ENCODE measurements around the gene RWDD2A.
"Not testable (repeated sequence)": the region's sequence is repeated elsewhere in the genome, so short reads cannot be mapped to it uniquely, and the experiment has no call there.

The RWDD2A gene

DNA sequence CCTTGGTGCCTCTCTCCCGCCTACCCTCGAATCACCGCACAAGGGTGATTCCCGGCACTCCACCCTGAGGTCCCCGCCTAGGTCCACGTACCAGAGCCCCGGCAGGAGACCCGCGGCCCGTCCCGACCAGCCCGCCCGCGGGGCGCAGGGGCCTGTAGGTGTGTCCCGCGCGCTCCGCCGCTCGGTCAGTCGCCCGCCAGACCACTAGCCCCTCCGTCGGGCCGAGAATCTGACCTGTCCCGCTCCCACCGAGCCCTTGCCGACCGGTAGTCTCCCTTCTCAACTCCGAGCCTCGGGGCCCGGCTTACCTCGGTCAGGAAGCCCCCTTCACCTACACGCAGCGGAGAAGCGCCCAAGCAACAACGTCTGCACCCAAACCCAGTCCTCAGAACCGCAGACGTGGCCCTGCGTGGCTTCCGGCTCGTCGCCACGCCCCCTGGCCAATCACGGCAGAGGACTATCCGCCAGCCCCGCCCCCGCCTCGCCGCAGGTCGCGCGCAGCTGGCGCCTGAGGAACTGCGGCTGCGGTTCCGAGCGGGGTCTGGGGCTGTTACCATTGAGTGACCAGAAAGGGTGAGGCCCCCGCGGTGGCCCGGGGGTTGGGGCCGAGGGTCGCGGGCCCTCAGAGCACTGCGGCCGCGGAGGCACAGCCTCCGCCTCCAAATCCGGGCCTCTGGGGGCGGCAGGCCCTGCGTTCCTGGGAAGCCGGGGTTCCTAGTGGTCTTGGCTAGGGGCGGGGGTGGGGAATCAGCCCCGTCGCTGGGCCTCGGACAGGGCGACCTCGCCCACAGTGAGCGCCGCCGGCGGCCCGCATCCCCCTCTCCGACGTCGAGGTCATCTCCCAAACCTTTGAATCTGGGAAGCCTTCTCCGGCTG is at the start of gene RWDD2A, which contains the start of gene PGM3:
RWDD2A (plus strand) TSS at position 487 of the 876 bp plus-strand sequence. CDS start 1,095 bp downstream, outside the sequence.
PGM3 (minus strand) TSS at position 395 of the 876 bp plus-strand sequence. CDS start 2,253 bp downstream, outside the sequence.
- no peak for FAIRE-seq

DNA sequence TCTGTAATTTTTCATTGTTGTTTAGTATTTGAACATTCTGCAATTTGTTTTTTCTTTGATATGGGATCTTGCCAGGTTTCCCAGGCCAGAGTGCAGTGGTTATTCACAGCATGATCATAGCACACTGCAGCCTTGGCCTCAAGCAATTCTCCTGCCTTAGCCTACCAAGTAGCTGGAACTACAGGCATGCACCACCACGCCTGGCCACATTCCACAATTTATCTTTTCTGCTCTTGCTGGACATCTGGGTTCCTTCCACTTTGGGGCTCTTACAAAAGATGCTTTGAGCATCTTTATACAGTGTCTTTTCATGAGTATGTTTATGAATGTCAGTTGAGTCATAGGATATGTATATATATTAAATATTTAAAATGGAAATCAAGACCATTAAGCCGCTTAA is 42.0 kb upstream of the RWDD2A start:
- FAIRE-seq = no peak

DNA sequence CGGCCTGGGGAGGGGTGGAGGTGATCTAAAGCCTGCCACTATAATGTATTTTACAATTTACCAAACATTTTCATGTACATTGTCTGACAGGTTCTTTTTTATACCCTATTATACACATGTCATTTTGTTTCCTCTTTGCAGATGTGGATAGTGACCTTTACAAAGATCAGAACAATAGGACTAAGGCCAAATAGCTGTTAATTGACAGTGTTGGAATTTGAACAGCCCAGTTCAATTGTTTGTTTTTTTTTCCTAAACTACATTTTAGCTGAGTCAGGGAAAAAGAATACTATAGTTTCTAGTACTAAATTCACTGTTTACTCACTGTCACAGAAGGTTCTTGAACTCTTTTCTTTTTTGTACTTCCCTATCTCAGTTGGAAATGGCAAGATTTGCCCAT is 40.2 kb upstream of the RWDD2A start:
- no peak for FAIRE-seq

DNA sequence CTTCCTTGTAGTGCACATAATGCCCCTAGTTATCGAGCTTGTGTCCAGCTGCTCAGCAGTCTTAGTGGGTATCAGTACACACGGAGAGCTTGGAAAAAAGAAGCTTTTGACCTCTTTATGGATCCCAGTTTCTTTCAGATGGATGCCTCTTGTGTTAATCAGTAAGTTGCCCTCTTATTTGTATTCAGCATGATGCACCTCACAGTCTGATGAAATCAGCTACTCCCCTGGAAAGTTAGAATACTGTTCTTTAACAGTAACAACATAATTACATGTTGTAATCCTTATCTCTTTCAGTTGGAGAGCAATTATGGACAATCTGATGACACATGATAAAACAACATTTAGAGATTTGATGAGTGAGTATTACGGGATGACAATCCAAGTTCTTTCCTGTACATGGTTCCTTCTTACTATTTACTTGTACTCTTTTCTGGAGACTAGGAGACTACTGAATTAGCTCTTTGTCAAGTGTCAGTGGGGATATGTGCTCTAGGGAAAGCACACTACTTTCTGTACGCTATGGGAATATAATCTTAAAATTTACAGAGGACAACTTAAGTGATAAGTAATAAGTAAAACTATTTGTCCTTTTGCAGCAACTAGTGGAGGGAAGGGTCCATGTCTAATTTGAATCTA is 39.2 kb upstream of the RWDD2A start:
- no peak for FAIRE-seq

DNA sequence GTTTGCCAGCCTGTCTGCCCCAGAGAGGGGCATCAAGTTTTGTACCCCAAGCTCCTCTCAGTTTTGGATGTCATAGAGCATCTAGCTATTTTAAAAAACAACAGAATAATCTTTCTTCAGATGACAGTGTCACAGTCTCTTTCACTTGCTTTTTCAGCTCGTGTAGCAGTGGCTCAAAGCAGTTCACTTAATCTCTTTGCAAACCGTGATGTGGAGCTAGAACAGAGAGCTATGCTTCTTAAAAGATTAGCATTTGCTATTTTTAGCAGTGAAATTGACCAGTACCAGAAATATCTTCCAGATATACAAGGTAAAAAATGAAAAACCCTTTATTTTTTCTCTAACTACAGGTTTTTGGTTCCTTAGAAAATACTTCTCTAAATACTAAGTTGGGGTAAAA is 37.4 kb upstream of the RWDD2A start:
- no peak for FAIRE-seq

DNA sequence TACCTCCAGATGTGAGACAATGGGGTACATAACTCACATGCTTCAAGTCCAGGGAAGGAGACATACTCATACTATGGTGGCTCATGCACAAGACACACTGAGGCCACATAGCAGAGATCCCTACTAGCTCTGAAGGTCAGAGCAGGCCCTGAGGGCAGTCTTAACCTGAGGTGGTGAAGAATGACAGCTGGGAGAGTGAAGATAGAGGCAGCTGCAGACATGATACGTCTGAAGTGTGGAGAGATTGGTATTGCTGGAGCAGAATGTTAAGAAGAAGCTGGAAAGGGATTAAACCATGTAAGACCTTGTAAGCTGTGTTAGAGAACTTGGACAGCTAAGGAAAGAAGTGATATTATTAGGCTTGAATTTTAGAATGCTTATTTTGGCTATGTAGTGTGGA is 33.0 kb upstream of the RWDD2A start:
- FAIRE-seq = no peak

DNA sequence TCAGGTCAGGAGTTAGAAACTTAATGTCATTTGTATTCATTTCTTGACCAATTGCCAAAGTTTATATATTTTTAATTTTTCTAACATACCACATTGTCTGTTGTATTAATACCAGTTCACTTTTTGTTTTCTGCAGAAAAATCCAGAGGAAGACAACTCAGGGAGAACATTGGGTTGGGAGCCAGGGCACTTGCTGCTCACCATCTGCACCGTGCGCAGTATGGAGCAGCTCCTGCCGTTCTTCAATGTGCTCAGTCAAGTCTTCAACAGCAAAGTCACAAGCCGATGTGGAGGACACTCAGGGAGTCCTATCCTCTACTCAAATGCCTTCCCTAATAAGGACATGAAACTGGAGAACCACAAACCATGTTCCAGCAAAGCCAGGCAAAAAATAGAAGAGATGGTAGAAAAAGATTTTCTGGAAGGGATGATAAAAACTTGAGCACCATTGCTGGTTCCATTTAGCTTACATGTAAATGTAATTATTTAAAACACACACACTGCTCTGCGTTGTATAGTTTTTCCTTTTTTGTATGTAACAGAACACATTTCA is 25.4 kb upstream of the RWDD2A start:
- FAIRE-seq = no peak

DNA sequence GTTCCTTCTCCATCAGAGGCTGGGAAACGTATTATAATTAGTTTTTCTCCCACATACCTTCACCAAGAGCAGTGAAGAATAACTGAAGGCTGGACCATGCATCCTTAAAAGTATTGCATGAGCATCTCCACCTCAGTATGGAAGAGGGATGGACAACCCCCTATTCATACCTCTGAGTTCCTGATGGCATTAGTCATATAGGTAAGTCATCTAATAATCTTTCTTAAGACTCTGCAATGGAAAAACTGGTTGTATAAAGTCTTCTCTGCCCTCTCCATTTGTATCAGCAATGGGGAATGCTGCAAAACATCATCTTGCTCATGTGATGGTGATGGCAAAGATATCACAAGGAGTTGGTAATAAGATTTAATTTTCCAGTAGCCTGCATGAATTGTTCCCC is 24.6 kb upstream of the RWDD2A start:
- FAIRE-seq = no peak

DNA sequence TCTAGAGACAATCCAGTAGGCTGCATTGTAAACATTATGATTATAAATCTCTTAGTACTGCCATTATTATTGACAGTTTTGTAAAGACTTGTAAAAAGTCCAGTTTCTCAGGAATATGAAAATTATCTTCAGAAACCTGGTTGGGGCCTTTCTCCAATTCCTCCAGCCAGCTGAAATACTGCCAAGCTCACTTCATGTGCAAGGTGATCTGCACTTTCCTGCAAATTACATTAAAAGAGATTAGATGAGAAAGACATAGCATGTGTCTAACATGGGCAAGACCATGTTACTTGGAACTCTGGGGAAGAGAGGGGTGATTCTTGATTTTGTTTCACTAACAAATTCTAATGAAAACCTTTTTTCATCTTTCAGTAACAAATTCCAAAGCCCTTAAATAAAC is 24.1 kb upstream of the RWDD2A start:
- FAIRE-seq = no peak

DNA sequence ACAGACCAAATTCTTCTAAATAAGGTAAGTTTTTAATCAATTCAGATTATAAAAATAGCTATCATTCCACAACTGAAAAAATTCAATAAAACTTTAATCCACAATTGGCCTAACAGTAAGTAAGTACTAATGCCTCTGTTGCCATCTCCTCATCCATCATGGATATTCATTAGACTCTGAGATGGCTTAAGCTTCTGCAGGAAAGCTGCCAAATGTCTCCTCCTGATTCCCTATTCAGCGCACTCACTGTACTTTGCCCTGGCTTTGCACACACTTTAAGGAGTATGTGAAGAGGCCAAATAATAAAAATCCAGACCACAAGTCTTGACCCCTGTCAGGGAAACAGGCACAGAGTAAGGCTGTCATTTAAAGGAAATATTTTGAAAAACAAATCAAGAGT is 23.6 kb upstream of the RWDD2A start:
- no peak for FAIRE-seq

DNA sequence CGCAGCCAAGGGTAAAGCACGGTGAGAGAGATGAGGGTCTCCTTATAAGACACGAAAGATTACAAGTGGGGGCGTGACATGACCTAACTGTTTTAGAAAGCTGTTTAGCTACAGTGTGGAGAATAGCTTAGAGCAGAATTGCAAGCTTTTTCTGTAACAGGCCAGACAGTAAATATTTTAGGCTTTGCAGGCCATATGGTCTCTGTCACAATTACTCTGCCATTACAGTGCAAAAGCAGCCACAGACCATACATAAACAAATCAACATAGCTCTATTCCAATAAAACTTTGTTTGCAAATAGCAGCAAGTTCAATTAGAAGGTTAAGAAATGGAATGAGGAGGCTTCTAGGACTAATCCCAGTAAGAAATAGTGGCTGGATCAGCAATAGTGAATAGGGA is 16.9 kb upstream of the RWDD2A start:
- no peak for FAIRE-seq

DNA sequence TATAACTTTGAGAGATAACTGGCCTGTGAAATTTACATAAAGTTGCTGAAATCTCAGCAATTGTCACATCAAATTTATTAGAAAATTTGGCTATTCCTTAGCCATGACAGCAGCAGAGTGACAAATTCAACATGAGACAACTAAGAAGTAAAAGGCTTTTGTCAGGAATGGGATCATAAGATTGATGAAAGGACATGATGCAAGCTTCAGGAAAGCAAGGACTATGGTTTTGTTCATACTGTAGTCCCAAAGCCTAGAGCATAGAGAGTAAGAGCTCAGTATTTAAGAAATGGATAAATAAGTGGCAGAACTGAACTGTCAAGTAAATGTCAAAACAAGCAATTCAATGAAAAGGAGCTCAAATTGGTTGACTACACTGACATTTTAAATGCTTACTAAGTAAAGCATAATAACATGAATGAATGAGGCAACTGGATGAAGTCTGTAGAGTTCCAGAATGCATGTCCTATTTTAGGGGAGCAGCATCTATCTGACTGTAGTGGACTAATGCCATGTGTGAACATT is 12.7 kb upstream of the RWDD2A start:
- no peak for FAIRE-seq

DNA sequence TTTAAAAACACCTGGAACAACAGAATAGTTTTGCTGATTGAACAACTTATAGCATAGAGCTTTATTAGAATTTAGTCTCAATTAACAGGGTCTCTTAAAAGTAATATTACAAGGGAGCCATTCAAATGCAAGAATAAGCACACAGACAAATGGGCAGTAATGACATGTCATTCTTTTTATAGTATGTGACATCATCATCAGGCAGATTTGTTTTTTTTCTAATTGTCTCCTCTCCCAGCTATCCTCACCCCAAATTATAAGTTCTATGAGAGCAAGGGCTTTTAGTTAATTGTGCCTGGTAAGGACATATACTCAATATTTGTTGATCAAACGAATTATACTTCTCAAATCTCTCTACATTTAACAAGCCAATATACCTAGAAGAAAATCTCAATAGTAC is 11.0 kb upstream of the RWDD2A start:
- FAIRE-seq = peak; percentile 94

DNA sequence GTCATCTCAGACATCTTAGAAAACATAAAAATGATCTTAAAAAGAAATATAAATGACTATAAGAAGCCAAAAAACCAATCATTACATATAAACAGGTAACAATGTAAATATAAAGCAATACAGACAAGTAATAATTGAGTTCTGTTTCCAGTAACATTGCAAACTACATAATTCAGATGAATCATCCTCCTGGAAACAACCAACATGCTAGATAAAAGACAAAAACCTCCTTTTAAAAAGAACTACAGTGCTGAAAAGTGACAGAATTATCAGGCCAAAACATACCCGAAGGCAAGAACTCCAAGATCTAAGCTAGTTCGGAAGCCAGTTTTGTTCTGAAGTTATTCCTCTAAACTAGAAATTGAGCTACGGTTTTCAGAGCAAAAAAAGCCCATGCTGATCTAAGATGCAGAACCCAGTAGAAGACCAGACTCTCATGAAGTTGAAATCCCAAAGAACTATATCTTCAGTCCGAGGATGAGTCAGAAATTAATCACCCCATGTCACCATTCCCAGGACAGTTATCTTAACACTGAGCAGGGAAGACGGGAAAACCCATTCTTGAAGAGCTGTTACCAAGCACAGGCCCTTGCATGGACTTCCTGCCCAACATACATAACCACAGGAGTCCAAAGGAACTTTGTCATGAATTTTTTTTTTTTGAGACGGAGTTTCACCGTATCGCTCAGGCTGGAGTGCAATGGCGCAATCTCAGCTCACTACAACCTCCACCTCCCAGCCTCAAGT is 9.9 kb upstream of the RWDD2A start:
- FAIRE-seq = no peak

DNA sequence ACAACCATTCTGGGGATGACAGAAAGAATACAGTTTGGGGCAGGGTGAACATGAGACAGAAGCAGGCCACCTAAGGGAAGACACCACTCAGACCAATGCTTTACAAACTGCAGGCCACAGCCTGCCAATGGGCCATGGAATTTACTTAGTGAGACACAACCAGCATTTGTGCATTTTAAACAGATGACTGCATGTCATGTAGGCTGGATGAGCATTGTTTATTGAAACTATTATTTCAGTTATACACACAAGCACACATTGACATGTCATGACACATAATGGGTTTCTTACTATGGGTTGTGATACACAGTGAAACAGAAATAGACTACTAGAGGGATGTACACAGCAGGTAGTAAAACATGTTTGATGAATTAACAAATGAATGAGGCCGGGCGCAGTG is 8.1 kb upstream of the RWDD2A start:
- no peak for FAIRE-seq

DNA sequence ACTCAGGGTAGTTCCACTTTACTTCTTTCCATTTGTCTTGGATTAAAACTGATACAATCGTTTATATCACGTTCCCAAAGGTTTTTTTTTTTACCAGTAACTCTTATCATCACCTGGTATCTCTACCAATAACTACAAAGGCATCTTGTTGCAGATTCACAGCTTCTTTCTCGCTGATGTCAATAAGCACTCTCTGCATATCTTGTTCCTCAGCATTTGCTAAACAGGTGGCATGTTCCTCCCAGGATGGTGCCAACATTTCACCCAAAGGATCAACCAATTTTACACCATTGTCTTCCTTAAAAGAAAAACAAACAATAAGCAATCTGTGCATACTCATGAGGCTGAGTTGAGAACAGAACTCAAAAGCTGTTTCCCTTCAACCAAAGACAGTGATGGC is 4.7 kb upstream of the RWDD2A start:
- no peak for FAIRE-seq

DNA sequence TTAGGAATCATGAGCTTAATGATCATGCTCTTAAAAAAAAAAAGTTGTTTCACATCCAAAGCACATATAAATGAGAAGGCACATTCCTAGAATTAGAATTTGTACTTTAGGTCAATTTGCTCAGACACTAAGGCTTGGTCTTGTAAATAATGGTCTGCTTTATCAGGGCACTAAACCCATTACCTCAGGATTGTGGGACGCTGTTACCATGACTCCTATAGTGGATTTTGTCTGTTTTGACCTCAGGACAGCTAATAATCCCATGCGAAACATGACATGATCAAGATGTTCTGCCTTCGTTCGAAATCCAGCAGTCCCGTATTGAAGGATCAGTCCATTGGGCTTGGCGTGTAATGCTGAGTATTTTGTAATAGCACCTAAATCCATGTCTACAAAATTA is 2.5 kb upstream of the RWDD2A start:
- FAIRE-seq = no peak

DNA sequence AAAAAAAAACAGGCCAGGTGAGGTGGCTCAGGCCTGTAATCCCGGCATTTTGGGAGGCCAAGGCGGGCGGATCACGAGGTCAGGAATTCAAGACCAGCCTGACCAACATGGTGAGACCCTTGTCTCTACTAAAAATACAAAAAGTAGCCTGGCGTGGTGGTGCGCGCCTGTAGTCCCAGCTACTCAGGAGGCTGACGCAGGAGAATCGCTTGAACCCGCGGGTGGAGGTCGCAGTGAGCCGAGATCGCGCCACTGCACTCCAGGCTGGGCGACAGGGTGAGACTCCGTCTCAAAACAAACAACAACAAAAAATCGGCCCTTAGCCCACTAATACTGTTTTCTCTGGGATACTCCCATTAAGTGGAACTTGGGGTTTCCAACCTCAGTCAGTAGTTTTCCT is 1.2 kb upstream of the RWDD2A start:
- not testable (repeated sequence) for FAIRE-seq

DNA sequence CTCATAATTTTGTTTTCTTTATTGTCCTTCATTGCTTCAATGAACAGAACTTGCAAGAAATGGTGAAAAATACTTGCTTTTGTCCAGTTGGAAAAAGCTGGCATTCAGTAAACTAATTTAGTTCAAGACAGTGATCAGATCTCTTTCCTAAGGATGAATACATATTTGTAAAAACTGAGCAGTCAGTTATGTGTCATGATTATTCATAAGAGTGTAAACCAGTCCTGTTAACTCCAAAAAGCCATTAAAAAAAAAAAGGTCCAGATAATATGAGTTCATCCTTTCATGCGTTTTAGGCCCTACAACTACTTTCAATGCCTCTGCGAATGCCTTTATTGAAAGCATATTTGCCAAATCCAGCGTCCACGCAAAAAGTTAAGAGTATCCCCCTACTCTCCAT is 701 bp upstream of the RWDD2A start:
- FAIRE-seq = no peak

DNA sequence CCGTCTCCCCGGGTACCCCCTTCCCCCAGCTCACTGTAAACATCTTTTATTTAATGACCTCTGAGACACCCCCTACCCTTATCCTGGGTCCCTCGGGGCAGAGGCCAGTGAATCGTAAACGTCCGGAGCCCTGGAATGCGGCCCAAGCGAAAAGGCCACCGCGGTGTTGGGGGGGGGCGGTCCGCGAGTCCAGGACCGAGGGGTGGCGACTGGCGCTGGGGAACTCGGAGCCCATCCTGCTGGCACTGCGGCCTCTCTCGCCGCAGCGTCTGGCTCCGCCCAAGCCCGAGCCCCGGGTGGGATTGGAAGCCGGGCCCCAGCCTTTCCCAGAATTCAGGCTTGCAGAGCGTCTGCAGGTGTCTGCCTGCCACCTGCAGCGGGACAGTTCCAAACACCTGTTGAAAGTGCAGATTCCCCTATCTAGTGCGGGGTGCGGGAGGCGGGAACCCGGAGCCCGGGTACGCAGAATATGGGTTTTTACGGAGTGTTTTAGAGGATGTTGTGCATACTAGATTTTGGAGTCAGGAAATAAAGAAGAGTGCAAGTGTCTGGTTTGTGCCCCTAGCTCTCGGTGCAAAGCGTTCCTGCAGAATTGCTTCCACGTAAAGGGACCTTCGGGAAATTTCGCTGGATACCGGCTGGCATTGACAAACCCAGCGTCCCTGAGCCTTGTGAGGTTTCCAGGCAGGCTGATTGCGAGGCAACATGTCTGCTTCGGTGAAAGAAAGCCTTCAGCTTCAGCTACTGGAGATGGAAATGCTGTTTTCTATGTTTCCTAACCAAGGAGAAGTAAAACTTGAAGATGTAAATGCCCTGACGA is 800 bp downstream of the RWDD2A start:
- FAIRE-seq = no peak

DNA sequence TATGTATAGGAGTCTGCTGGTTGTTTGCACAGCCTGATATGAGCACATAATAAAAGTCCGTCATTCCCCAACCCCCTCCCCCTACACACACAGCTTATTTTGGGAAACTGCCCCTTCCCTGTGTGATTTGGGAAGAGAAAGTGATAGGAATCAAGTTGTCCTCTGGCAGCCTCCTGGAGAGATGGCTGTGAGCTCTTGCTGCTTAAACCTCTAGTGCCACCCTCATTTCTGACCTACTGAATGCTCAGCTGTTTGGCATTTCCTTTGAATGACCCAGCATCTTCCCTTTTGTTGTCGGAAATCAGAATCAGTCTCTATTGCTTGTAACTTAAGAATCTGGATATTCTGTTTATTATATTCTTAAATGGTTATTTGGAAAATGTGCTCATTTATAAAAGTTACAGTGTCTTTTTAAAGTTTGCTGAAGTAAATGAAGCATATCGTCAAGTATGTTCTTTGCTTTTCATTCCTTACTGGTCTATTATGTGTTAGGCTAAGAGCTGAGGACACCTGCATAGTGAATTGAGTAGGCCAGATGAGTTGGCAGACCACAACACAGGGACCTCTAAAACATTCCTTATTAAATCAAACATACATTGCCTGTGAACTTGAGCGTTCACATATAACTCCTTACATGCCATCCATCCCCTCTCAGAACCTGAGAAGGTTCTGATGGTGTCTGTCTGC is 5.5 kb downstream of the RWDD2A start:
- no peak for FAIRE-seq
